Ovary (tissue), 9 donors: Measurements from ENCODE around the gene SIGLEC1. TPM values are rescaled to one million over a fixed set of nuclear protein-coding genes. Genes with fewer than 3 reads are reported as not detected.

Experiments
- DNase-seq, 5 donors: peaks; one replicate each; pipeline ENCODE4 v3.0.0-alpha.2; 2019 to 2020
- H3K27ac ChIP-seq, 2 donors: fragments of 200-600 bp; one replicate each; pipeline versions ENCODE4 v1.5.1 to v1.8.0; 2019 to 2022
- H3K27me3 ChIP-seq: fragments of 200-600 bp; one replicate; pipeline ENCODE4 v1.8.0; 2022
- H3K36me3 ChIP-seq: fragments of 200-600 bp; sonication (generic); one replicate; pipeline ENCODE4 v1.5.1; 2019
- H3K4me1 ChIP-seq: one replicate; pipeline ENCODE4 v1.8.1; 2013; ENCODE audit warnings: mild to moderate bottlenecking, moderate library complexity; ENCODE audit not compliant: insufficient read depth
- H3K4me3 ChIP-seq: fragments of 200-600 bp; sonication (generic); one replicate; pipeline ENCODE4 v1.5.1; 2017
- H3K9me3 ChIP-seq, 2 donors: fragments of 200-600 bp in 1 of 2; sonication (generic) in 1 of 2; one replicate each; pipeline versions ENCODE4 v1.5.1 to v1.8.1; 2013 to 2019; ENCODE audit warnings: mild to moderate bottlenecking in 1 of 2, moderate library complexity in 1 of 2
- EP300 ChIP-seq: sonication (generic); formaldehyde crosslinking; IDR thresholded peaks from one replicate; pipeline ENCODE4 v1.6.1; 2017; ENCODE audit warnings: antibody characterized with exemption
- POLR2A ChIP-seq: fragments of 450-650 bp; IDR thresholded peaks from one replicate; pipeline ENCODE4 v1.6.1; 2017; ENCODE audit warnings: antibody characterized with exemption, mild to moderate bottlenecking, moderate library complexity
- WGBS, 3 donors: extraction: QIAGEN DNeasy Blood & Tissue Kit in 1 of 3; methylation state at CpG; one replicate each; pipeline versions ENCODE4 v1.1.5 to v1.1.7; 2013 to 2017; 5-methylcytosine and 5-hydroxymethylcytosine counted together
- intact Hi-C, 4 donors: fragments of 100-400 bp; cut with DNase I; formaldehyde crosslinking; loops; one replicate each; pipeline versions ENCODE4 v1.11.0 to v1.15.1; 2022 to 2023
- polyA plus RNA-seq, 2 donors: library from polyadenylated mRNA; stranded (reverse); fragments of 200-250 nt in 1 of 2; fragments of 350-450 nt in 1 of 2; fragmentation: Illumina TruSeq in 1 of 2; extraction: RNeasy Lipid Tissue Mini Kit (QIAGEN cat#74804) in 1 of 2; gene quantifications; one replicate each; pipeline ENCODE4 v1.2.3, GENCODE V29; 2013 to 2014
- total RNA-seq, 7 donors: library from RNA; depleted of rRNA in 2 of 7; stranded (reverse); fragments of >200 nt in 2 of 7; fragmentation: NEBNext Ultra II Directional in 3 of 7; extraction: Animal tissue kit (Norgen Biotek cat#: 25700) in 3 of 7; gene quantifications; one replicate each; pipeline versions ENCODE4 v1.1.0 to v1.2.4, GENCODE V29; 2016 to 2023
- TF ChIP-seq, protein P1 (sequence below), 3 donors: fragments of 450-650 bp in 2 of 3; fragments of 200-600 bp in 1 of 3; IDR thresholded peaks; one replicate each; pipeline versions ENCODE4 v1.5.1 to v1.8.0; 2016 to 2022; ENCODE audit warnings: antibody characterized with exemption in 3 of 3, mild to moderate bottlenecking in 1 of 3
- donor health status: DM: no; HTN: no; CAD: no; lungs with moderate emphysema.
- donor health status: DM: no; HTN: no; CAD: no.
- donor health status: Bipolar disorder and iron deficiency.
- donor health status: DM: yes; HTN: yes; CAD: no.
- donor health status: DM: no; HTN: no; CAD: no.
- donor health status: DM: yes; HTN: yes; CAD: no.

Gene SIGLEC1
- total and polyA plus RNA-seq, 9 donors, result 0.48 to 11.5 (median 1.9) TPM

DNA sequence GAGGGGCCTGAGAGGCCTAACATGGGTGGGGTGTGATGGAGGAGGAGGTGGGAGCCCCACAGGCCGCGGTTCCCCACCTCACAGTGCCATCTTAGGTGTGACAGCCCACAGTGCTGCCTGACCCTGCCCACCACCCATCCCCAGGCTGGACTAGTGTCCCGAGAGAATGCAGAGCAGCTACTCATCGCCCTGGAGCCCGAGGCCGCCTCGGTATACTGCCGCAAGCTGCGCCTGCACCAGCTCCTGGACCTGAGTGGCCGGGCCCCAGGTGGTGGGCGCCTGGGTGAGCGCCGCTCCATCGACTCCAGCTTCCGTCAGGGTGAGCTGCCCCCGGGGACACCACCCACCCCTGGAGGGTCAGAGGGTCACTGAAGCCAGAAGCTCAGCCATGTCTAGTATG, 35.7 kb upstream of the SIGLEC1 start:
- WGBS, 3 donors, result 81 to 86% (median 82%) methylated on average over 14 to 16 of the region's 16 CpGs
- no peaks in the 10 kb centered on the region for H3K36me3 ChIP-seq
- no peak overlapping the region for H3K4me3 ChIP-seq
- no peak overlapping the region for H3K27ac ChIP-seq
- DNase-seq, result no peak
- H3K4me1 ChIP-seq, result no peaks in the 10 kb centered on the region
- no peaks in the 10 kb centered on the region for H3K9me3 ChIP-seq
- intact Hi-C loops, result no loop called here
- no peak for TF ChIP-seq EP300
- TF ChIP-seq POLR2A, result no peak
- TF ChIP-seq, protein P1, sequence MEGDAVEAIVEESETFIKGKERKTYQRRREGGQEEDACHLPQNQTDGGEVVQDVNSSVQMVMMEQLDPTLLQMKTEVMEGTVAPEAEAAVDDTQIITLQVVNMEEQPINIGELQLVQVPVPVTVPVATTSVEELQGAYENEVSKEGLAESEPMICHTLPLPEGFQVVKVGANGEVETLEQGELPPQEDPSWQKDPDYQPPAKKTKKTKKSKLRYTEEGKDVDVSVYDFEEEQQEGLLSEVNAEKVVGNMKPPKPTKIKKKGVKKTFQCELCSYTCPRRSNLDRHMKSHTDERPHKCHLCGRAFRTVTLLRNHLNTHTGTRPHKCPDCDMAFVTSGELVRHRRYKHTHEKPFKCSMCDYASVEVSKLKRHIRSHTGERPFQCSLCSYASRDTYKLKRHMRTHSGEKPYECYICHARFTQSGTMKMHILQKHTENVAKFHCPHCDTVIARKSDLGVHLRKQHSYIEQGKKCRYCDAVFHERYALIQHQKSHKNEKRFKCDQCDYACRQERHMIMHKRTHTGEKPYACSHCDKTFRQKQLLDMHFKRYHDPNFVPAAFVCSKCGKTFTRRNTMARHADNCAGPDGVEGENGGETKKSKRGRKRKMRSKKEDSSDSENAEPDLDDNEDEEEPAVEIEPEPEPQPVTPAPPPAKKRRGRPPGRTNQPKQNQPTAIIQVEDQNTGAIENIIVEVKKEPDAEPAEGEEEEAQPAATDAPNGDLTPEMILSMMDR (IDR thresholded peaks at IDR 0.05), result no peak
- no peaks in the 10 kb centered on the region for H3K27me3 ChIP-seq

DNA sequence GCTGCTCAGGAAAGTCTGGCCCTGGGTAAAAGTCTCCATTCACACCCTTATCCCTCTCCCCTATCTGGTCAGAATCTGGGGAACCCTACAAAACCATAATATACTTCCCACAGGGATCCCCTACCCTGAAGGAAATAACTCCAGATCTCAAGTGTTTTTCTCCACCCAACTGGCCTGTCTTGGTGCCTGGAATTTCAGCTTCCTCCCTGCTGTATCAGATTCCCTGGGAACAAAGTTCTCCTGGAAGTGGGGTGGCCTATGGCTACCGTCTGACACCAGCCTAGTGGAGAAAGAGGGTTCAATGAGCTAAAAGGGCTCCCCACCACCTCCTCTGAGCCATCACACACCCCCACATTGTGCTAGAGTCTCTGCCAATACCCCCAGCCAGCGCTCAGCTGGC, 35.1 kb upstream of the SIGLEC1 start:
- intact Hi-C loops, result no loop called here
- Histone ChIP-seq H3K4me3 (no peak overlapping the region), H3K36me3 (no peaks in the 10 kb centered on the region), H3K9me3 (no peaks in the 10 kb centered on the region), H3K4me1 (no peaks in the 10 kb centered on the region), H3K27me3 (no peaks in the 10 kb centered on the region), H3K27ac (no peak overlapping the region)
- 61 to 70% (median 69%) methylated on average over 2 of the region's 2 CpGs for WGBS, 3 donors
- DNase-seq, result no peak
- TF ChIP-seq EP300, result no peak
- TF ChIP-seq, protein P1 (IDR thresholded peaks at IDR 0.05), result no peak
- no peak for TF ChIP-seq POLR2A

DNA sequence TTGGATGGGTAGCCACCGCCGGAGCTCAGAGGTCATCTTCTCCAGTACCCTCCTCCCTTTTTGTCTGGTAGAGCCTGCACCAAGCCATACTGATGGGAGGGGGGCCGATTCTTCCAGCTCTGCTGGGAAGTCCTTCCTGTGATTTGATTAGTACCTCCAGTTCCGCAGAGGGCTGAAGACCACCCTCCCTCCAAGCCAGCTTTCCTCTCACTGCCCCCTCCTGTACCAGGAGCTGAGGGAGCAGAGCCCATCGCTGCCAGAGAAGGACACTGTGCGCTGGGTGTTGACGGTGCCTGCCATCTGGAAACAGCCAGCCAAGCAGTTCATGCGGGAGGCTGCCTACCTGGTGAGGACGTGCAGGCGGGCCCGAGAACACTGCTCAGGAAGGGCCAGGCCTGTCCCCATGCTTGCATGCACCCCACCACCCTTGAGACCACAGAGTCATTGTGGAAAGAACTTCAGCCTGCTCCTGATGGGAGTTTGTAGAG, 33.3 kb upstream of the SIGLEC1 start:
- no peaks in the 10 kb centered on the region for H3K4me1 ChIP-seq
- H3K4me3 ChIP-seq, result no peak overlapping the region
- H3K9me3 ChIP-seq, result no peaks in the 10 kb centered on the region
- H3K27ac ChIP-seq, result no peak overlapping the region
- H3K27me3 ChIP-seq, result no peaks in the 10 kb centered on the region
- intact Hi-C loops, result no loop called here
- DNase-seq, result no peak
- TF ChIP-seq, protein P1 (IDR thresholded peaks at IDR 0.05), result no peak
- TF ChIP-seq POLR2A (no peak), EP300 (no peak)
- 83 to 88% (median 87%) methylated on average over 10 to 11 of the region's 11 CpGs for WGBS, 3 donors
- no peaks in the 10 kb centered on the region for H3K36me3 ChIP-seq

DNA sequence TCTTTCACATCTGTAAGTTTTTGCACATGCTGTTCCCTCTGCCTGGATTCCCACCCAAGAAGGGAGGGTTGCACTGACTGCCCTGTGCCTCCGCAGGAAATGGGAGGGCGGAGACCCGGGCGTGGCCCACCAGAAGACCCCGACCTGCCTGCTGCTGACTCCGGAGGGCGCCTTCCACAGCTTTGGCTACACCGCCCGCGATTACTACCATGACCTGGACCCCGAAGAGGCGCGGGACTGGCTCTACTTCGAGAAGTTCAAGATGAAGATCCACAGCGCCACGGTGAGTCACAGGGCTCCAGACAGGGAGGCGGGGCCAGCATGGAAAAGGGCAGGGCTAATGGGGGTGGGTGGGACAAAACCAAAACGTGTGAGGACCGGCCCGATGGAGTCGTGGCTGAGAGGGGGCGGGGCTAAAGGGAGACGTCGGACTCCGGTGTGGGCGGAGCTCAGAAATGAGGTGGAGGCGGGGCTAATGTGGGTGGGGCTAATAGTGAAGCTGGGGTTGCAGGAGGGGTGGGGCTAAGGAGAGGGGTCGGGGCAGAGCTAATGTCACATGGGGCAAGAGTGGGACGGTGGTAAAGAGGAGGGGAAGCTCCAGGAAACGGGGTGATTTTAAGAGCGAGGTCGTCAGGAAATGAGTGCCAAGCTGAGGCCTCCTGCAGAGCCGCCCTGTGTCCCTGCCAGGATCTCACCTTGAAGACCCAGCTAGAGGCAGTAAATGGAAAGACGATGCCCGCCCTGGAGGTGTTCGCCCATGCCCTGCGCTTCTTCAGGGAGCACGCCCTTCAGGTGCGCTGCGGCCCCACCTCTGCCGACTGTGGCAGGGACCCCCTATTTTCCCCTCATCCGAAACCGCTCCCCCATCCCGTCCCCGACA, 32.6 kb upstream of the SIGLEC1 start:
- no peak overlapping the region for H3K4me3 ChIP-seq
- H3K27ac ChIP-seq, result no peak overlapping the region
- intact Hi-C loops, result no loop called here
- H3K27me3 ChIP-seq, result no peaks in the 10 kb centered on the region
- WGBS, 3 donors, result 60 to 61% (median 61%) methylated on average over 45 of the region's 45 CpGs
- TF ChIP-seq POLR2A (no peak), EP300 (no peak)
- TF ChIP-seq, protein P1 (IDR thresholded peaks at IDR 0.05), result no peak
- H3K9me3 ChIP-seq, result no peaks in the 10 kb centered on the region
- no peaks in the 10 kb centered on the region for H3K4me1 ChIP-seq
- DNase-seq, result peak; percentile 50 to 76 (median 64)
- H3K36me3 ChIP-seq, result no peaks in the 10 kb centered on the region
